H1 (cell line): Measurements from ENCODE around the gene VPS50. TPM values are rescaled to one million over a fixed set of nuclear protein-coding genes. Genes with fewer than 3 reads are reported as not detected.

Experiments used
- CTCF ChIA-PET: fragments of 300-600 bp; sonication (Branson Sonifier 250); formaldehyde crosslinking; loops from one replicate; lab custom pipeline; 2021; ENCODE audit not compliant: partially characterized antibody; lab: Charles Lee
- POLR2A ChIA-PET: fragments of 300-600 bp; sonication (Branson Sonifier 250); formaldehyde crosslinking; loops from one replicate; lab custom pipeline; 2021; ENCODE audit warnings: inconsistent platforms; ENCODE audit not compliant: partially characterized antibody; lab: Charles Lee
- DNase-seq, 2 experiments: peaks; one replicate each; pipeline versions ENCODE4 v3.0.0 to v3.0.0-alpha.2; 2010 to 2022; ENCODE audit warnings: low spot score in 2 of 2, low read depth in 1 of 2, mixed read lengths in 1 of 2
- FAIRE-seq: peaks from 2 replicates; lab custom pipeline; 2011; peaks lifted over from hg19 to GRCh38; lab: Jason Lieb, UNC
- H2AFZ ChIP-seq: 2 replicates; pipeline ENCODE4 v1.8.1; 2012; ENCODE audit warnings: low read length, inconsistent platforms
- H2AK5ac ChIP-seq: 2 replicates; pipeline ENCODE4 v1.6.1; 2013; ENCODE audit warnings: low read depth, low read length
- H2BK120ac ChIP-seq: replicated peaks from 2 replicates; pipeline ENCODE3; 2013; ENCODE audit warnings: low read depth, low read length, inconsistent platforms
- H2BK12ac ChIP-seq: 2 replicates; pipeline ENCODE4 v1.6.1; 2013; ENCODE audit warnings: low read depth, low read length
- H2BK15ac ChIP-seq: 2 replicates; pipeline ENCODE4 v1.6.1; 2013; ENCODE audit warnings: low read length
- H2BK20ac ChIP-seq: 2 replicates; pipeline ENCODE4 v1.6.1; 2013; ENCODE audit warnings: low read length
- H2BK5ac ChIP-seq: 2 replicates; pipeline ENCODE4 v1.6.1; 2013; ENCODE audit warnings: low read depth, low read length
- H3K14ac ChIP-seq: 2 replicates; pipeline ENCODE4 v1.6.1; 2013; ENCODE audit warnings: inconsistent platforms; ENCODE audit not compliant: insufficient read length
- H3K18ac ChIP-seq: 2 replicates; pipeline ENCODE4 v1.6.1; 2013; ENCODE audit warnings: low read length; ENCODE audit errors: extremely low read depth
- H3K23ac ChIP-seq: 2 replicates; pipeline ENCODE4 v1.6.1; 2013; ENCODE audit warnings: inconsistent platforms; ENCODE audit not compliant: insufficient read length
- H3K23me2 ChIP-seq: 2 replicates; pipeline ENCODE4 v1.6.1; 2013; ENCODE audit warnings: low read depth, low read length
- H3K27ac ChIP-seq: 2 replicates; pipeline ENCODE4 v1.6.1; 2011; ENCODE audit warnings: low read depth, low read length, inconsistent platforms
- H3K27me3 ChIP-seq, 4 experiments: replicated peaks in 1 of 4; 1 replicate in 1 of 4; 2 replicates in 3 of 4; pipeline versions ENCODE4 v1.6.1 to v1.8.1; 2011 to 2013; ENCODE audit warnings: low read length in 3 of 4, mild to moderate bottlenecking in 3 of 4, inconsistent platforms in 2 of 4, mixed read lengths in 2 of 4, moderate library complexity in 1 of 4; ENCODE audit not compliant: control insufficient read depth in 3 of 4, insufficient read depth in 3 of 4; ENCODE audit errors: extremely low read depth in 1 of 4
- H3K36me3 ChIP-seq, 4 experiments: 2 replicates each; pipeline versions ENCODE4 v1.6.1 to v1.8.1; 2011 to 2013; ENCODE audit warnings: mild to moderate bottlenecking in 4 of 4, low read length in 3 of 4, moderate library complexity in 2 of 4, control low read depth in 1 of 4, inconsistent platforms in 1 of 4; ENCODE audit not compliant: insufficient read depth in 4 of 4, control insufficient read depth in 2 of 4
- H3K4ac ChIP-seq: replicated peaks from 2 replicates; pipeline ENCODE3; 2013; ENCODE audit warnings: low read length, low read depth, mixed read lengths, inconsistent platforms; ENCODE audit not compliant: insufficient read length
- H3K4me1 ChIP-seq, 4 experiments: replicated peaks in 1 of 4; 1 replicate in 1 of 4; 2 replicates in 3 of 4; pipeline versions ENCODE4 v1.6.1 to v1.8.1; 2011 to 2013; ENCODE audit warnings: low read length in 3 of 4, inconsistent platforms in 2 of 4, mixed read lengths in 1 of 4; ENCODE audit not compliant: insufficient read depth in 4 of 4, control insufficient read depth in 3 of 4
- H3K4me2 ChIP-seq, 2 experiments: 2 replicates each; pipeline versions ENCODE4 v1.6.1 to v1.8.1; 2011 to 2013; ENCODE audit warnings: low read depth in 2 of 2, low read length in 2 of 2, control low read depth in 1 of 2, inconsistent platforms in 1 of 2, mild to moderate bottlenecking in 1 of 2; ENCODE audit not compliant: insufficient read depth in 1 of 2
- H3K4me3 ChIP-seq, 4 experiments: fragments of 200-600, 300-600 bp in 1 of 4; sonication (generic), shearing (Covaris generic), sonication (Bioruptor Twin) in 1 of 4; 2 replicates each; pipeline versions ENCODE4 v1.5.1 to v1.8.1; 2011 to 2016; ENCODE audit warnings: low read length in 4 of 4, low read depth in 3 of 4, control low read depth in 2 of 4, inconsistent platforms in 2 of 4, mild to moderate bottlenecking in 2 of 4, mixed read lengths in 1 of 4, moderate library complexity in 1 of 4; ENCODE audit not compliant: insufficient read depth in 2 of 4; ENCODE audit errors: extremely low read depth in 1 of 4
- H3K56ac ChIP-seq: replicated peaks from 2 replicates; pipeline ENCODE3; 2013; ENCODE audit warnings: low read depth, mild to moderate bottlenecking, mixed read lengths, low read length, inconsistent platforms; ENCODE audit not compliant: insufficient read length
- H3K79me1 ChIP-seq: 2 replicates; pipeline ENCODE4 v1.6.1; 2013; ENCODE audit warnings: low read depth, low read length, control low read depth
- H3K79me2 ChIP-seq, 2 experiments: 2 replicates each; pipeline versions ENCODE4 v1.6.1 to v1.8.1; 2012 to 2013; ENCODE audit warnings: low read length in 2 of 2, mild to moderate bottlenecking in 2 of 2, inconsistent platforms in 1 of 2; ENCODE audit not compliant: insufficient read depth in 2 of 2, control insufficient read depth in 1 of 2
- H3K9ac ChIP-seq, 4 experiments: replicated peaks in 1 of 4; 1 replicate in 1 of 4; 2 replicates in 3 of 4; pipeline versions ENCODE4 v1.6.1 to v1.8.1; 2011 to 2013; ENCODE audit warnings: low read depth in 3 of 4, low read length in 3 of 4, control low read depth in 2 of 4, mild to moderate bottlenecking in 2 of 4, moderate library complexity in 2 of 4, inconsistent platforms in 1 of 4; ENCODE audit errors: extremely low read depth in 1 of 4
- H3K9me3 ChIP-seq, 2 experiments: 2 replicates each; pipeline versions ENCODE4 v1.6.1 to v1.8.1; 2012 to 2013; ENCODE audit warnings: mild to moderate bottlenecking in 2 of 2, moderate library complexity in 2 of 2, control low read depth in 1 of 2, inconsistent platforms in 1 of 2, low read depth in 1 of 2, low read length in 1 of 2, mixed read lengths in 1 of 2; ENCODE audit not compliant: insufficient read depth in 2 of 2
- H4K20me1 ChIP-seq, 2 experiments: replicated peaks in 1 of 2; 2 replicates each; pipeline versions ENCODE3 to v1.8.1; 2011 to 2013; ENCODE audit warnings: inconsistent platforms in 2 of 2, low read length in 2 of 2, mild to moderate bottlenecking in 1 of 2; ENCODE audit not compliant: insufficient read depth in 2 of 2, control insufficient read depth in 1 of 2
- H4K5ac ChIP-seq: 2 replicates; pipeline ENCODE4 v1.6.1; 2013; ENCODE audit warnings: low read length, low read depth, mixed read lengths, inconsistent platforms; ENCODE audit not compliant: insufficient read length
- H4K8ac ChIP-seq: 2 replicates; pipeline ENCODE4 v1.8.0; 2013; ENCODE audit warnings: mild to moderate bottlenecking, moderate library complexity, low read length, inconsistent platforms; ENCODE audit not compliant: insufficient read depth; ENCODE audit errors: extremely low read depth
- H4K91ac ChIP-seq: replicated peaks from 2 replicates; pipeline ENCODE3; 2013; ENCODE audit warnings: low read length, mixed read lengths, inconsistent platforms; ENCODE audit not compliant: insufficient read length
- KDM1A ChIP-seq: fragments of 200-600, 300-600 bp; sonication (generic); IDR thresholded peaks from 2 replicates; pipeline ENCODE4 v1.7.1; 2016; ENCODE audit warnings: mild to moderate bottlenecking, low read length, borderline replicate concordance
- POLR2AphosphoS5 ChIP-seq: IDR thresholded peaks from 2 replicates; pipeline ENCODE4 v1.6.1; 2011; ENCODE audit warnings: low read depth, low read length
- SIRT6 ChIP-seq: IDR thresholded peaks from one replicate; pipeline ENCODE4 v1.7.1; 2012; ENCODE audit warnings: low read length, inconsistent platforms
- SRF ChIP-seq: IDR thresholded peaks from 2 replicates; pipeline ENCODE4 v1.6.1; 2011; ENCODE audit warnings: mild to moderate bottlenecking, low read depth, low read length, moderate library complexity
- SUZ12 ChIP-seq: fragments of 200-600 bp; sonication (generic); IDR thresholded peaks from 2 replicates; pipeline ENCODE4 v1.6.1; 2012; ENCODE audit warnings: mild to moderate bottlenecking, inconsistent platforms, low read length, moderate library complexity, mixed read lengths
- TEAD4 ChIP-seq: IDR thresholded peaks from 2 replicates; pipeline ENCODE4 v1.6.1; 2012; ENCODE audit warnings: low read depth, low read length, inconsistent platforms, mixed read lengths
- YY1 ChIP-seq: IDR thresholded peaks from 2 replicates; pipeline ENCODE4 v1.6.1; 2011; ENCODE audit warnings: low read depth, mild to moderate bottlenecking, low read length
- WGBS, 2 experiments: shearing (Covaris generic) in 1 of 2; methylation state at CpG; one replicate each; pipeline versions ENCODE4 v1.1.6 to v1.1.7; 2013 to 2015; ENCODE audit warnings: low lambda C conversion rate in 2 of 2, mixed read lengths in 2 of 2, inconsistent platforms in 1 of 2, low coverage in 1 of 2, missing lambda C conversion rate in 1 of 2; ENCODE audit not compliant: insufficient replicate concordance in 2 of 2, insufficient coverage in 1 of 2, insufficient read length in 1 of 2; ENCODE audit errors: extremely low coverage in 1 of 2, missing lambda C conversion rate in 1 of 2; 5-methylcytosine and 5-hydroxymethylcytosine counted together
- polyA plus RNA-seq, 7 experiments: library from polyadenylated mRNA; depleted of rRNA in 3 of 7; stranded (reverse) in 5 of 7; unstranded in 2 of 7; fragments of >200 nt in 5 of 7; fragments of 200-250 nt in 2 of 7; gene quantifications; 1 replicate in 5 of 7; 2 replicates in 1 of 7; 4 replicates in 1 of 7; pipeline versions ENCODE4 v1.2.1 to v1.2.3, GENCODE V29; 2011 to 2013; ENCODE audit warnings: missing spikeins in 2 of 7, mixed read lengths in 2 of 7
- total RNA-seq: library from RNA; stranded (reverse); fragmentation: NEBNext Ultra II Directional; extraction: Animal tissue kit (Norgen Biotek cat#: 25700); gene quantifications from 2 replicates; pipeline ENCODE4 v1.2.1, GENCODE V29; 2021

VPS50 gene
- total and polyA plus RNA-seq, 2 of the 8 experiments (the other 6 are each of a cell fraction or from before 2014, with no cell fraction given): 3.7 to 9.3 TPM

DNA sequence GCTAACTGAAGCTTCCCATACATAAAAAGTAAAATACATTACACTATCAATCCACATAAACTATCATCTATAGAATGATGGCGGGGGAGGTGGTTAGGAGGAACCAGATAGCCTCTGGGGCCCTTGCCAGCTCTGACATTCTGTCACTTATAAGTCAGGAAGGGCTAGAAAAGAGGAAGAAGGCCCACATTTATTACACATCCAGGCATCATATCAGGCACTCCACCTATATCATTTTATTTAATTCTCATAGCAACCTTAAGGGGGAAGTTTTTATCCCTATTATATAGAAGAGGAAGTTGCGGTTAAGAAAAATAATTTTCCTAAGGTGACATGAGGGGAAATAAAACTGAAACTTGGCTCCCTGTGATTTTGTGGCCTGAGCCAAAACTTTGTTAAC lies 35.8 kb upstream of the VPS50 start:
- H3K23me2 ChIP-seq: no peaks in the 10 kb centered on the region
- no peak overlapping the region for H2AFZ ChIP-seq
- no peak overlapping the region for H2BK15ac ChIP-seq
- no peaks in the 10 kb centered on the region for H3K79me2 ChIP-seq
- H3K14ac ChIP-seq: no peak overlapping the region
- no peaks in the 10 kb centered on the region for H3K9me3 ChIP-seq
- H3K36me3 ChIP-seq: no peaks in the 10 kb centered on the region
- FAIRE-seq (no peak), DNase-seq (no peak)
- no peak overlapping the region for H3K18ac ChIP-seq
- H3K4me1 ChIP-seq: no peaks in the 10 kb centered on the region
- POLR2A ChIA-PET: no interaction called here
- H3K56ac ChIP-seq: no peak overlapping the region
- H3K27ac ChIP-seq: no peak overlapping the region
- 89% methylated on average over 2 of the region's 2 CpGs; no CpG with 5 or more reads in 1 of the 2 experiments for WGBS, 2 experiments
- H3K4ac ChIP-seq: no peak overlapping the region
- no peak overlapping the region for H2BK12ac ChIP-seq
- no peak overlapping the region for H2BK120ac ChIP-seq
- H3K79me1 ChIP-seq: no peaks in the 10 kb centered on the region
- no peak overlapping the region for H2BK5ac ChIP-seq
- H3K9ac ChIP-seq: no peak overlapping the region
- H2BK20ac ChIP-seq: no peak overlapping the region
- H4K20me1 ChIP-seq: no peaks in the 10 kb centered on the region
- H3K4me2 ChIP-seq: no peak overlapping the region
- CTCF ChIA-PET: interaction anchor here (1.1 to 1.2 kb wide), 2 partner anchors 12 to 355 kb away, joined by 3 read pairs; no protein-coding TSS in a partner anchor
- no peaks in the 10 kb centered on the region for H3K27me3 ChIP-seq
- no peak overlapping the region for H4K5ac ChIP-seq
- H4K91ac ChIP-seq: no peak overlapping the region
- no peak overlapping the region for H2AK5ac ChIP-seq
- H4K8ac ChIP-seq: no peak overlapping the region
- no peak overlapping the region for H3K4me3 ChIP-seq
- H3K23ac ChIP-seq: no peak overlapping the region
- TF ChIP-seq SIRT6 (no peak), POLR2AphosphoS5 (no peak), YY1 (no peak), TEAD4 (no peak), KDM1A (no peak), SRF (no peak), SUZ12 (no peak)
